Cerebellar cortex (tissue), 1 donor: ENCODE measurements around the gene KCNK4.

Source experiments
- DNase-seq: peaks from one replicate; pipeline ENCODE4 v3.0.0-alpha.2; 2015; ENCODE audit warnings: low spot score

KCNK4 gene

DNA sequence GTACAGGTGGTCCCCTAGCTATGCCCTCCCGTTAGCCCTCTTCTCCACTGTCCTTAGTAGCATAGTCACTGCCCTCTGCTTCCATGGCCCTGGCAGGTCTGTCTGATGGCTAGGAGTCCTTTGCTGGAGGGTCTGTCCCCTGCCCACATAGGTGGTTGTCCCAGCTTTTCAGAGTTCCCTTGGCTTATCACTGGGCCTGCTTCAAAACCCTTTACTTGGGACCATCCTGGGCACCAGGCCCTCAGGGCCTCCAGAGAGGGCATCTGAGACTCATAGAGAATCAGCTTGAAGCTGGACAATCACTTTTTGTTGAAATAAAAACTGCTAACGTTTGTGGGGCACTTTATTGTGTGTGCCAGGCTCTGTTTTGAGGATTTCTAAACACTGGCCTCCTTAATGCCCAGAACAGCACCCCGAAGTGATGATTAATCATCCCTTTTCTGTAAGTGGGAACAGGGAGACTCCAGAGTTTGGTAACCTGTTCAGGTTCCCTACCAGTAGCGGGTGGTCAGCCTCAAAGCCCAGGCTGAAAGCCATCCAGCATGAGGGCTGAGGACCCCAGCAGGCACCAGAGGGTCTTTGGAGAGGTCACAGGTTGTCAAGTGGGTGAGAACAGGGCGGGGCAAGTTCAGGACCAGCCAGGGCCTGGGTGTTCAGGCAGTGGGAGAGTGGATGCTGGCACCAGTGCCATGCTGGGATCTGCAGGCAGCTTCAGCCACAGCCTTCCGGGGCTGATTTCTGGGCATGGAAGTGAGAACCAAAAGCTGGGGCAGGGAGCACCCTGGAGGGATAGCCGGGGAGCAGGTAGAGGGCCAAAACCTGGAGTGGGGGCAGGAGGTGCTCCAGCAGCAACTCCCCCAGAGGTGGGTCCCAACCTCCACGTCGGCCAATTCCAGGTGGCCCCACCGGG lies 495 bp upstream of the KCNK4 start:
- DNase-seq, result no peak

DNA sequence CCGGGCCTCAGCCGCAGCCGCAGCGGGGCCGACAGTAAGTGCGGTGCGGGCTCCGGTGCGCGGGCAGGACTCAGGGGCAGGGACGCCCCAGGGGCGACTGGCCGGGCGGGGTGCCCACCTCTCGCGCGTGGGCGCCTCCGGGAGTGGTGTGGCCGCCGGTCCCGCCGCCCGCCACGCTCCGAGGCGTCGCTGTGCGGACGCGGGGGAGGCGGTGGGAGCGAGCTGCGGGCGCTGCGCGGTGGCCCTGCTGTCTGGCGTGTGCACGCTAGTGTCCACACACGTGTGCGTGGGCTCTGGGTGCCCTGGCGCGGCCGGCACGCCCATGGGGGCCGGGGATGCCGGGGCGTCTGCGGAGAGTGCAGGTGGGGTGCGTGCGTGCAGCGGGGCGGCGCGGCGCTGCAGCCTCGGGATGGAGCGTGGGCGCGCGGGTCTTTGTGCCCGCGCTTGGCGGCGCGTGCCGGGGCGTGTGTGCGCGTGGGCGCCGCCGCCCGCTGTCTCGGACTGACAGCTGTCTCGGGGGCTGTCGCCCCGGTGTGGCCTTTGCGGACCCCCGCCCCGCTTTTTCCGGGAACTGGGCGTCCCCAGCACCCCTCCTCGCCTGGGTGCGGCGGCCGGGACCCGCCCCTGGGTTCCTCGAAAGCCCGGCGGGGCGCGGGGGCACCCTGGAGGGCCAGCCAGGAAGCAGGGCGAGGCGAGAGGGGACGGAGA lies 804 bp downstream of the KCNK4 start:
- no peak for DNase-seq

DNA sequence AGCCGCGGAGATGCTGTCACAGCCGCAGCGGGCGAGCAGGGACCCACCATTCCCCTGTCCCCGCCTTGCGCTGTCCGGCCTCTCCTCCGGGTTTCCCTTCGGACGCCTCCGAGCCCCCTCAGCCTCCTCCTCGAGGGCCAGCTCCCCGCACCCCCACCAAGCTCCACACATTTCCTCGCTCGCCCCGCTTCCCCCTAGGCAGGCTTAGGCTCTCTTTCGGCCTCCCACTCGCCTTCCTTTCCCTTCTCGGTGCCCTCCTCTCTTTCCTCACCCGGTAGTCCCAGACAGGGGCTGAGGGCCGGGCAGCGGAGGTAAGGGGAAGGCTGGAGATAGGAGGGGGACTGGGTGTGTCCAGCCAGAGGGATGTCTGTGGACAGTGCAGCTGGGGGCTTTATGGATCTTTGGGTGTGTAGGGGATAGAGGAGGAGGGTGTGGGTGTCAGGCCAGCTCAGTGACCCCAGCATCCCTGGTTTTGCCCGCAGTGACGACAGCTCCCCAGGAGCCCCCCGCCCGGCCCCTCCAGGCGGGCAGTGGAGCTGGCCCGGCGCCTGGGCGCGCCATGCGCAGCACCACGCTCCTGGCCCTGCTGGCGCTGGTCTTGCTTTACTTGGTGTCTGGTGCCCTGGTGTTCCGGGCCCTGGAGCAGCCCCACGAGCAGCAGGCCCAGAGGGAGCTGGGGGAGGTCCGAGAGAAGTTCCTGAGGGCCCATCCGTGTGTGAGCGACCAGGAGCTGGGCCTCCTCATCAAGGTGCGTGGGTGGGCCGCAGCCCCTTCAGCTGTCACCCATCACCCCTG lies 1.6 kb downstream of the KCNK4 start:
- no peak for DNase-seq

DNA sequence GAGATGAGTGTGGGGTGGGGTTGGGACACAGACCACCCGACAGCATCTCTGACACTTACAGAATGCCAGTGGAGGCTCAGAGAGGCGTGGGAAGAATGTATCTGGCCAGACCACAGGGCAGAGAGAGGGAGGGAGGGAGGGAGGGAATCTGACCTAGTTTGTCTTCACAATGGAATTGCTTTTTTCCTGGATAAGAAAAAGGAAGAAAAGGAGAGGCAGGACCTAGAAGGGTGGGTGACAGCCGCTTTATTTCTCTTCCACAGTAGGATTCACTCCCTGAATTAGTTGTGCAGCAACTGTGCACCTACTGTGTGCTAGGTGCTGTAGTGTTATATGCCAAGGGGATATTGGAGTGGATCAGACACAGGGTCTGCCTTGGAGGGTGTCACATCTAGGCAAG lies 3.7 kb downstream of the KCNK4 start:
- peak; percentile 72 for DNase-seq

DNA sequence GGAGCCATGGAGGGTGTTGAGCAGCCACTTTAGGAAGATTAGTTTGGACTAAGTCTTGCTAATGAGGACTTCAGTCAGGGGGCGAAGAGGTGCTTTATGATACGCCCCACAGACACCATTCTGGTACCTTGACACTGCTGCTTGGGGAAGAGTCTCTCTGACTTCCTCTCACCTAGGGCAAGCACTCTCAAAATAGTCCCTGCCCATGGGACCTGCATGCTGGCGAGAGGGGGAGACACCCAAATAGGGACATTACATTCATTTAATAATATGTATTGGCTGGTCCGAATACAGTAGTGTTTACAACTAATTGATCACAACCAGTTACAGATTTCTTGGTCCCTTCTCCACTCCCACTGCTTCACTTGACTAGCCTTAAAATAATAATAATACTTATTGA lies 4.7 kb downstream of the KCNK4 start:
- DNase-seq, result no peak

DNA sequence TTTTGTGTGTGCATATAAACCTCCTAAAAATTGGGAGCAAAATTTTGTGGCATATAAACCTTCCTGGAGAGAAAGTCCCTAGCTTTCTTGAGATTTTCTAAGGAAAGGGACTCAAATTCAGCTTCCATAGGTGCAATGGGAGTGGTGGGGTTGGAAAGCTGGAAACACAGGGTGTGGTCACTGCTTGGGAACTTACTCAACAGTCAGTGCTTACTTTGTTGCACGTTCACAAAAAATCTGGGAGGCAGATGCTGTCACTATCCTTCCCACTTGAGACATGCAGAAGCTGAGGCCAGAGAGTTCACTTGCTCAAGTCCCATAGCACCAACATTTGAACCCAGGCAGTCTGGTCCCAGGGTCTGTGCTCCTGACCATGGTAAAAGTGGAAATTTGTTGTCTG lies 5.1 kb downstream of the KCNK4 start:
- no peak for DNase-seq

DNA sequence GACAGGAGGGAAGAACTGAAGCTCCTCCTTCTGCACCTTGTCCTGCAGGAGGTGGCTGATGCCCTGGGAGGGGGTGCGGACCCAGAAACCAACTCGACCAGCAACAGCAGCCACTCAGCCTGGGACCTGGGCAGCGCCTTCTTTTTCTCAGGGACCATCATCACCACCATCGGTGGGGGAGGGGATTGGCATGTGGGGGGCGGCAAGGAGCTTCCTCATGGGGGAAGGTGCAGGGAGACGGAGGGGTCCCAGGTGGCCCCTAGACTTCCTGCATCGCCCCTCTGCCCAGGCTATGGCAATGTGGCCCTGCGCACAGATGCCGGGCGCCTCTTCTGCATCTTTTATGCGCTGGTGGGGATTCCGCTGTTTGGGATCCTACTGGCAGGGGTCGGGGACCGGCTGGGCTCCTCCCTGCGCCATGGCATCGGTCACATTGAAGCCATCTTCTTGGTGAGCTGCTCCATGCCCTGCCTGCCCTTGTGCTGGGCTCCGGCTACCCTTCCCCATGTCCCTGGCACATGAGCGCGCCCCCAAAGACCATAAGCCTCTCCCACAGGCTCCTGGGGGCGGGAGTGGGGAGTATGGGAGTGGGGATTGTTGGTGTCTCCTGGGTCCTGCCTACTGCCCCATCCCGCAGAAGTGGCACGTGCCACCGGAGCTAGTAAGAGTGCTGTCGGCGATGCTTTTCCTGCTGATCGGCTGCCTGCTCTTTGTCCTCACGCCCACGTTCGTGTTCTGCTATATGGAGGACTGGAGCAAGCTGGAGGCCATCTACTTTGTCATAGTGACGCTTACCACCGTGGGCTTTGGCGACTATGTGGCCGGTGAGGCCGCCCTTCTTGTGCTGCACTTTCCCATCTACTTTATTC lies 6.0 kb downstream of the KCNK4 start:
- no peak for DNase-seq

DNA sequence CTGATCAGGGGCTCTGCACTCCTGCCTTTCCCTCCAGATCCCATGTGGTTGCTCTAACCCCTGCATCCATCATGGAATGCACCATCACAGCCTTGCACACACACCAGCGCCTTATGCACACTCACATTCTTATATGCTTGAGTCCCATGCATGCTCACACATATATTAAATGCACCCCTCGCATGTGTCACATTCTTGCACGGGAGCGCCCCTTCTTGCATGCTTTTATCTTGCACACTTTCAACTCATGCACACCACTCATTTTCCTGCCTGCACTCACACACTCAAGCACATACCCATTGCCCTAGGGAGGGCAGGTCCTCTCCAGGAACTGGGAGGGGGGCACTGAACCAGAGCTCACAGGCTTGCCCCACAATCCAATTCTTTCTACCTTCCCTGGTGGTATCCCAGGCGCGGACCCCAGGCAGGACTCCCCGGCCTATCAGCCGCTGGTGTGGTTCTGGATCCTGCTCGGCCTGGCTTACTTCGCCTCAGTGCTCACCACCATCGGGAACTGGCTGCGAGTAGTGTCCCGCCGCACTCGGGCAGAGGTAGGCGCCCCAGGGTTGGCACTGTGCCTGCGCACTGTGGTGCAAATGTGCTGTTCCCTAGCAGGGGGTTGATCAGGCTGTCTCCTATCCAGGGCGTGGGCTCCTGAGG lies 6.7 kb downstream of the KCNK4 start:
- no peak for DNase-seq

DNA sequence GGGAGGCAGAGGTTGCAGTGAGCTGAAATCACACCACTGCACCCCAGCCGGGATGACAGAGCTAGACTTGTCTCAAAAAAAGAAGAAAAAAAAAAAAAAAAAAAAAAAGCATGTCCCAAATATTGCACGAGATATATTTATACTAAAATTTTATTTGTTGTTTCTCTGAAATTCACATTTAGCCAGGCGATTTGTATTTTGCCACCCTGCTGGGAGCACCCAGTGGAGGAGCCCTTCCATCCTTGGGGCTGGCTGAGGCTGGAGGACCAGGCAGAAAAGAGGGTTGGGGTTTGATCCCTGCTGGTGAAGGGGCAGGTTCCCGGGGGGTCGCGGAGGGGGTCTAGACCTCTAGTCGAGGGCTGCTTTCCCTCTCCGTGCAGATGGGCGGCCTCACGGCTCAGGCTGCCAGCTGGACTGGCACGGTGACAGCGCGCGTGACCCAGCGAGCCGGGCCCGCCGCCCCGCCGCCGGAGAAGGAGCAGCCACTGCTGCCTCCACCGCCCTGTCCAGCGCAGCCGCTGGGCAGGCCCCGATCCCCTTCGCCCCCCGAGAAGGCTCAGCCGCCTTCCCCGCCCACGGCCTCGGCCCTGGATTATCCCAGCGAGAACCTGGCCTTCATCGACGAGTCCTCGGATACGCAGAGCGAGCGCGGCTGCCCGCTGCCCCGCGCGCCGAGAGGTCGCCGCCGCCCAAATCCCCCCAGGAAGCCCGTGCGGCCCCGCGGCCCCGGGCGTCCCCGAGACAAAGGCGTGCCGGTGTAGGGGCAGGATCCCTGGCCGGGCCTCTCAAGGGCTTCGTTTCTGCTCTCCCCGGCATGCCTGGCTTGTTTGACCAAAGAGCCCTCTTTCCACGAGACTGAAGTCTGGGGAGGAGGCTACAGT lies 8.1 kb downstream of the KCNK4 start:
- DNase-seq, result no peak

DNA sequence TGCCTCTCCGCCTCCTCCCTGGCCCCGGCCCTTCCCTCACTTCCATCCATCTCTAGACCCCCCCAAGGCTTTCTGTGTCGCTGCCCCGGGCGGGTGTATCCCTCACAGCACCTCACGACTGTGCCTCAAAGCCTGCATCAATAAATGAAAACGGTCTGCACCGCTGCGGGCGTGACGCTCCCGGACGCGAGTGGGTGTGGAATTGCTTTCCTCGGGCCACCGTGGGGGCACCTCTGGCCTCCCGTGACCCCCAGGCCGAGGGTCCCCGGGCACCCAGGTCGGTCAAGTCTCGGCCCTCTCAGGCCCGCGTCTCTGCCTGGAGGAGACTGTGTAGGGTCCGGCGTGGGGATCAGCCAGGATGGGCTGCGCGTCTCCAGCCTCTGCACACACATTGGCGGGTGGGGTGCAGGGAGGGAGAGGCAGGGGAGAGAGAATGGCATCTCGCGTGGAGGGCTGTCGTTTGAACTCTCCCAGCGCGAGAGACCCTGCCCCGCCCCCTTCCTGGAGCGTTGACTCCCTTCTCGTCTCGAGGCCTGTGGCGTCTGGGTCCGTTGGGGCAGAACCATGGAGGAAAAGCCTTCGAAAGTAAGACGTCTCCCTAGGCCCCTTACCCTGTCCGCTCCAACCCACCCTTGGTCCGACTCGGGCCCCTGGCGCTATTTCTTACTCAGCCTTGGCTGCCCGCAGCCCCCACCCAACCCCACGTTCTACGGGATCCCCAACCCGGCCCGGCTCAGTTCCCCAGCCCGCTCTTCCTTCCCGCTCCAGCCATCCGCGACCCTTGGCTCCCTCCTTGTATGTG lies 8.9 kb downstream of the KCNK4 start, which contains the start of gene CATSPERZ:
Gene CATSPERZ (plus strand): TSS at position 512 of the 802 bp plus-strand sequence. CDS start 53 bp downstream, at position 565.
- DNase-seq, result no peak

DNA sequence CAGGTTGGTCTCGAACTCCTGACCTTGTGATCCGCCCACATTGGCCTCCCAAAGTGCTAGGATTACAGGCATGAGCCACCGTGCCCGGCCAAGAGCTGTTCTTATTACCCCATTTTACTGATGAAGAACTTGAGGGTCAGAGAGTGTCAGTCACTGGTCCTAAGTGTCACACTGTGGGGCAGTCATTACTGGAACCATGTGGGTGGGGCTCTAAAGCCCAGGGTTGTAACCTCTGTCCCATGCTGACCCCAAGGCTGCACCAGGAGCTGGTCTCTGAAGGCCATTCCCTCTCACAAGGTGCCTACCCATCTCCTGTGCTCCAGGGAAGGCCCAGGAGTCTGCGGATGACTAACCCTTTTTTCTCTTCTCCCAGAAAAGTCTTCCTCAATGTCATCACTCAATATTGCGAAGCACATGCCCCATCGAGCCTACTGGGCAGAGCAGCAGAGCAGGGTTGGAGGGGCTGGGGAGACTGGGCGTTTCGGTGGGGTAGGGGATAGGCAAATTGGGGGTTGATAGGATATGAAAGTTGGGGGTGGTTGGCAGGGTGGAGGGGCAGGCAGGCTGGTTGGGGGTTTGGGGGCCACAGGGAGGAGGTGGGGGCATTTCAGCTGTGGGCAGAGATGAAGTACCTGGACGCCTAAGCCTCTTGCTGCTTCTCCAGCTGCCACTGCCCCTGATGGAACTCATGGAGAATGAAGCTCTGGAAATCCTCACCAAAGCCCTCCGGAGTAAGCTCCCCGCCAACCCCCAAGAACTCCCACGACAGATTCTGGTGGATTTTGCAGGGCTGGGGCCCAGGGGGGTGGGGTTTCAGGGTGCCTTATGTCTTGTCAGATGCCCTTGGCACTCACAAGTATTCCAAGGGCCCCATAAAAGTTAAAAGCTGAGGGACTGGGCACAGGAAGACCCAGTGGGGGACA lies 12.3 kb downstream of the KCNK4 start:
- DNase-seq, result no peak

DNA sequence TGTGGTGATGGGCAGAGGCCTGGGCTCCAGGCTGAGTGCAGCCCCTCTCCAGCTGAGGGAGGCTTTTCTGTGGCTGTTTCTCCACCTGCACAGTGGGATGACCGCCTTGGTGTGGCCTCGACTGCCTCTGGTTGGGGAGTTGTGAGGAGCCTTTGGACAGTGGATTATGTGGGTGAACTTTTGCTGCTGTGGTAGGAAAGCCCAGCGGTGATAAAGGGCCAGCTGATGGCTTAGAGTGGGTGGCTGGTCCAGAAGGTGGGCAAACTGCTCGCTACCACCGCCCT lies 12.9 kb downstream of the KCNK4 start:
- no peak for DNase-seq

DNA sequence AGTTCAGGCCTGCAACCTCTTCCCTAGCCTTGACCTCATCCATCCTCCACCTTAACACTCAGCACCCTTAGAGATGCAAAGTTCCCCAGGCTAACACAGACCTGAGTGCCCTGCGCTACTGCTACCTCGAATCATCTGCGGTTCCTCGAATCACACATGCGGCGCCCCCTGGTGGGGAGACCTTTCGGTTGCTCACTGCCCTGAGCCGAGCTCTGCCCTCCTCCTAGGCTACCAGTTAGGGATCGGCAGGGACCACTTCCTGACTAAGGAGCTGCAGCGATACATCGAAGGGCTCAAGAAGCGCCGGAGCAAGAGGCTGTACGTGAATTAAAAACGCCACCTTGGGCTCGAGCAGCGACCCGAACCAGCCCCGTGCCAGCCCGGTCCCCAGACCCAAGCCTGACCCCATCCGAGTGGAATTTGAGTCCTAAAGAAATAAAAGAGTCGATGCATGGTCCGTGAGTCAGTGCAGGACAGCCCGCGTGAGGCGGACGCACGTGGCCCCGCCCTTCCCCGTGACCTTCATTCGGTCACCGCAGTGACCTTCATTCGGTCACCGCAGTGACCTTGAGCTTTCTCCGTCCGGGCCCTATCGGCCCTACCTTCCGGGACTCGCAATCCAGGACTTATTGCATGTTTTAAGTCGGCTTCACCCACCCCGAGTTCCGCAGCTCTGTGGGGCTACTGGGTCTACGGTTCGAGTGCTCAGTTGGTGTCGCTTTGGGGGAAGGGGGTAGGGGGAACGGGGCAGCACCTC lies 13.4 kb downstream of the KCNK4 start:
- peak; percentile 96 for DNase-seq

DNA sequence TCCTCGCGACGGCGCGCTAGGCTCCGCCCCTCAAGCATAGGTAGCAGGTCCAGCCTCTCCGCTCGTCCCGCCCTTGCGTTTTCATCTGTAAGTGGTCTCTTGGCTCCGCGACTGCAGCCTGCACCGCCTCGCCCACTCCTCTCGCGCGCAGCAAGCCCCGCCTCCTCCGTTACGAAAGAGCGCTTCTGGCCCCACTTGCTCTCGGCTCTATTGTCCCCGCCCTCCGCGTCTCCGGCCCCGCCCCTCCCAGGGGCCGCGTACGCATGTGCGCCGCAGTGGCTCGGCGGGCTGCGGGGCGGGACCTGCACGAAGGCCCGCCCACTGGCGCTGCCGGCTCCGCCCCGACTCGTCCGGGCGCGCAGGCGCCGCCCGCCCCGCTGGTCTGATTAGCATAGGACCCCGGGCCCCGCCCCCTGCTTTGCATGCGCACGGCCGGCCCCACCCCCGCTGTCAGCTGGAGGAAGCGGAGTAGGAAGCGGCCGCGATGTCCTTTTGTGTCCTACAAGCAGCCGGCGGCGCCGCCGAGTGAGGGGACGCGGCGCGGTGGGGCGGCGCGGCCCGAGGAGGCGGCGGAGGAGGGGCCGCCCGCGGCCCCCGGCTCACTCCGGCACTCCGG lies 14.1 kb downstream of the KCNK4 start, which contains the start of gene ESRRA:
Gene ESRRA (plus strand): TSS at position 450 of the 616 bp plus-strand sequence. CDS start 1,656 bp downstream, outside the sequence.
- peak; percentile 98 for DNase-seq

DNA sequence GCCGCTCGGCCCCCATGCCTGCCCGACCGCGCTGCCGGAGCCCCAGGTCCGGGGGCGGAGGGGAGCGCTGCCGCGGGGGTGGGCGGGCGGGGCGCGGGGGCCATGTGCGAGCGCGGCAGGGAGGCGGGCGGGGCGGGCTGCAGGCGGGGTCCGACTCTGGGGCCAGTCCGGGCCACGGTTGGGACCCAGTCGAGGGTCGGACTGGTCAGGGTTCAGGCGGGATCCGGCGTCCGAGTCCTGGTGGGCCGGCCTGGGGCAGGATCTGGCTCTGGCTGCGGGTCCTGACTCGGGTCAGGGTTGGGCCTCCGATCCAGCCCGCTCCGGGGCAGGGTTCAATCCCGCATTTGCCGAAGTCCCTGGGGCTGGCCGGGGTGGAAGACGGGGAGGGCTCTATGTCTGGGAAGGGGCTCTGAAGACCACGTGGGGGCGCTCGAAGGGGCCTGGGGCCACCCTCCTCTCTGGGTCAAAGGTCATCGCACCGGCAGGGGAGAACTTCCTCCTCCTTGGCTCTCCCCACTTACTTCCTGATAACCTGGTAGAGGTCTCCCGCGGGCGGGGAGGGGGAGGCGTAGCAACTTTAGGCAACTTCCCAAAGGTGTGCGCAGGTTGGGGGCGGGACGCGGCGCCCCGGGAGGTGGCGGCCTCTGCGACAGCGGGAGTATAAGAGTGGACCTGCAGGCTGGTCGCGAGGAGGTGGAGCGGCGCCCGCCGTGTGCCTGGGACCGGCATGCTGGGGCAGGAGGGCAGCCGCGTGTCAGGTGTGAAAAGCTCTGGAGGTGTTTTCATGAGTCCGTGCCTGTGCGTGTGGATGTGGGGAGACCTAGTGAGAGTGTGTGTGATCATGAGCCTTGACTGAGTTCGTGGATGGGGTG lies 14.8 kb downstream of the KCNK4 start:
- DNase-seq, result peak; percentile 68

DNA sequence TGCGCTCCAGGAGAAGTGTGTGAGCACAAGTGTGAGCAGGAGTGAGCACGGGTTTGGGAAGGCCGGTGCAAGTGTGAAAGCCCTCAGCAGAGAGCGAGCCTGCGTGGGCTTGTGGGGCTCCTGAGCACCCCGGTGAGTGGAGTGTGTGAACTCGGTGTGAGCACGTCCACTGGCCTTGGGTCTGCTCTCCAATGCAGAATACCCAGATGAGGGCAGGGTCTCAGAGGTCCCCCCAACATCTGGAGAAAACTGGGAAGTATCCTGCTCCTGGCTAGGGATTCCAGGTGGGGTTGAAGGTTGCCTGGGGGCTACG lies 15.4 kb downstream of the KCNK4 start:
- DNase-seq, result no peak
